Measurements from ENCODE around the gene TCP11. TPM values are rescaled to one million over a fixed set of nuclear protein-coding genes. Genes with fewer than 3 reads are reported as not detected.
A peak's percentile ranks its signal among the peaks of the same experiment; 100 is the strongest.

The TCP11 gene
- total RNA-seq, 1 donor from 2014 or later: 0.43 TPM

GRCh38 chr6:35173044-35173426, 31.9 kb upstream of the TCP11 start:
- Histone ChIP-seq H3K4me1 (no peaks in the 10 kb centered on the region), H3K36me3 (no peaks in the 10 kb centered on the region), H3K4me3 (no peak overlapping the region), H3K9me3 (no peaks in the 10 kb centered on the region), H3K27ac (no peak overlapping the region), H3K27me3 (no peaks in the 10 kb centered on the region)
- intact Hi-C loops (cut with DNase I): no loop called here
- no peak for TF ChIP-seq CTCF (IDR thresholded peaks at IDR 0.05)
- DNase-seq (ENCODE audit: low spot score in 2 of 2): no peak

GRCh38 chr6:35170891-35171290, 29.8 kb upstream of the TCP11 start:
- DNase-seq (ENCODE audit: low spot score in 2 of 2): no peak
- no peaks in the 10 kb centered on the region for H3K27me3 ChIP-seq
- intact Hi-C loops (cut with DNase I): no loop called here
- peaks cover 0 to 2% of the 10 kb centered on the region in 2 donors for H3K4me1 ChIP-seq
- TF ChIP-seq CTCF (IDR thresholded peaks at IDR 0.05): no peak
- no peaks in the 10 kb centered on the region for H3K36me3 ChIP-seq
- H3K27ac ChIP-seq: no peak overlapping the region
- H3K9me3 ChIP-seq: no peaks in the 10 kb centered on the region
- no peak overlapping the region for H3K4me3 ChIP-seq

GRCh38 chr6:35170166-35170565, 29.0 kb upstream of the TCP11 start:
- H3K27ac ChIP-seq: no peak overlapping the region
- TF ChIP-seq CTCF (IDR thresholded peaks at IDR 0.05): no peak
- no peak for DNase-seq (ENCODE audit: low spot score in 2 of 2)
- no peaks in the 10 kb centered on the region for H3K27me3 ChIP-seq
- H3K4me3 ChIP-seq: no peak overlapping the region
- H3K36me3 ChIP-seq: no peaks in the 10 kb centered on the region
- H3K9me3 ChIP-seq: no peaks in the 10 kb centered on the region
- H3K4me1 ChIP-seq: peaks cover 0 to 7% of the 10 kb centered on the region in 2 donors
- intact Hi-C loops (cut with DNase I): no loop called here

- no peak for DNase-seq (ENCODE audit: low spot score in 2 of 2)
- Histone ChIP-seq H3K27me3 (no peaks in the 10 kb centered on the region), H3K4me3 (no peak overlapping the region), H3K27ac (no peak overlapping the region), H3K36me3 (no peaks in the 10 kb centered on the region), H3K9me3 (no peaks in the 10 kb centered on the region), H3K4me1 (peaks cover 0 to 7% of the 10 kb centered on the region in 2 donors)
- TF ChIP-seq CTCF (IDR thresholded peaks at IDR 0.05): no peak
- intact Hi-C loops (cut with DNase I): no loop called here
These were observed 27.3 kb upstream of the TCP11 start for GRCh38 chr6:35168461-35168861.

- no peak for TF ChIP-seq CTCF (IDR thresholded peaks at IDR 0.05)
- intact Hi-C loops (cut with DNase I): no loop called here
- H3K9me3 ChIP-seq: no peaks in the 10 kb centered on the region
These were observed 26.4 kb upstream of the TCP11 start for GRCh38 chr6:35167505-35167904.

GRCh38 chr6:35166520-35166919, 25.4 kb upstream of the TCP11 start:
- no peaks in the 10 kb centered on the region for H3K36me3 ChIP-seq
- H3K4me1 ChIP-seq: peaks cover 0 to 18% of the 10 kb centered on the region in 2 donors
- TF ChIP-seq CTCF (IDR thresholded peaks at IDR 0.05): no peak
- intact Hi-C loops (cut with DNase I): no loop called here
- DNase-seq (ENCODE audit: low spot score in 2 of 2): no peak
- no peaks in the 10 kb centered on the region for H3K27me3 ChIP-seq
- H3K4me3 ChIP-seq: no peak overlapping the region
- H3K27ac ChIP-seq: peak overlapping the region; percentile 46 to 68
- no peaks in the 10 kb centered on the region for H3K9me3 ChIP-seq

More at GRCh38 chr6:35167505-35167904, 26.4 kb upstream of the TCP11 start:
- Histone ChIP-seq H3K4me3 (no peak overlapping the region), H3K27ac (no peak overlapping the region), H3K36me3 (no peaks in the 10 kb centered on the region), H3K27me3 (no peaks in the 10 kb centered on the region), H3K4me1 (peaks cover 0 to 8% of the 10 kb centered on the region in 2 donors)
- no peak for DNase-seq (ENCODE audit: low spot score in 2 of 2)
